Gastrocnemius medialis (tissue), 4 donors: ENCODE results near the gene NUP50.

Source experiments
- POLR2A ChIP-seq, 2 donors: fragments of 450-650 bp; IDR thresholded peaks; one replicate each; pipeline ENCODE4 v1.6.1; 2017; ENCODE audit warnings: antibody characterized with exemption in 2 of 2, mild to moderate bottlenecking in 2 of 2, moderate library complexity in 2 of 2
- TF ChIP-seq, protein P1 (sequence below), 5 experiments: fragments of 450-650 bp in 3 of 5; fragments of 200-600 bp in 2 of 5; sonication (generic) in 2 of 5; IDR thresholded peaks in 4 of 5; conservative IDR thresholded peaks in 1 of 5; 1 replicate in 4 of 5; 2 replicates in 1 of 5; pipeline ENCODE4 v1.5.1; 2016 to 2019; ENCODE audit warnings: antibody characterized with exemption in 5 of 5, mild to moderate bottlenecking in 3 of 5, moderate library complexity in 3 of 5

DNA sequence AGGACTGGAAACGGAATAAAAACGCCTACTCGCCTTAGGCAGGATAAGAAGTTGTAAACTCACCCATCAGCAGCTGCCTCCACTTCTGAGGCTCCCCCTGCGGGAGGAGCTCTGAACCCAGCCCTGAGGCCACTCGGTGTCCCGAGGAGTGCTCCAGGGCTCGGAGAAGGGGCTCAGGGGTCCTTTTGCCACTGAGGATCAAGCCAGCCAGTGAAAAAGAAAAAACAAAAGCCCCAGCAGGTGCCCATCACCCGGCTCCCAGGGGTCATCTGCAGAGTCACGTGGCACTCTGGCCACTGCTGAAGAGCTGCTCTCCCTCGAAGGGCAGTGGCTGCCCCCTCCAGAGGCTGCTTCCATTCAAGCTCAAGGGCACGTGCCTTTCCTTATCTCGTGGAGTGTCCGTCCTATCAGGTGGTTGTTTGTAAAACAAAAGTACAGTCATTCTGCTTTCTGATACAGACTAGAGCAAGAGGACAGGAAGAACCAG is 29.0 kb downstream of the NUP50 start:
- TF ChIP-seq, protein P1, sequence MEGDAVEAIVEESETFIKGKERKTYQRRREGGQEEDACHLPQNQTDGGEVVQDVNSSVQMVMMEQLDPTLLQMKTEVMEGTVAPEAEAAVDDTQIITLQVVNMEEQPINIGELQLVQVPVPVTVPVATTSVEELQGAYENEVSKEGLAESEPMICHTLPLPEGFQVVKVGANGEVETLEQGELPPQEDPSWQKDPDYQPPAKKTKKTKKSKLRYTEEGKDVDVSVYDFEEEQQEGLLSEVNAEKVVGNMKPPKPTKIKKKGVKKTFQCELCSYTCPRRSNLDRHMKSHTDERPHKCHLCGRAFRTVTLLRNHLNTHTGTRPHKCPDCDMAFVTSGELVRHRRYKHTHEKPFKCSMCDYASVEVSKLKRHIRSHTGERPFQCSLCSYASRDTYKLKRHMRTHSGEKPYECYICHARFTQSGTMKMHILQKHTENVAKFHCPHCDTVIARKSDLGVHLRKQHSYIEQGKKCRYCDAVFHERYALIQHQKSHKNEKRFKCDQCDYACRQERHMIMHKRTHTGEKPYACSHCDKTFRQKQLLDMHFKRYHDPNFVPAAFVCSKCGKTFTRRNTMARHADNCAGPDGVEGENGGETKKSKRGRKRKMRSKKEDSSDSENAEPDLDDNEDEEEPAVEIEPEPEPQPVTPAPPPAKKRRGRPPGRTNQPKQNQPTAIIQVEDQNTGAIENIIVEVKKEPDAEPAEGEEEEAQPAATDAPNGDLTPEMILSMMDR (IDR thresholded peaks at IDR 0.05 in 4 of 5, conservative IDR thresholded peaks at IDR 0.05 in 1 of 5): no peak
- no peak for TF ChIP-seq POLR2A (IDR thresholded peaks at IDR 0.05)
